ENCODE results near the gene USPL1.
"Not testable (repeated sequence)": the region's sequence is repeated elsewhere in the genome, so short reads cannot be mapped to it uniquely, and the experiment has no call there.

USPL1 gene

GRCh38 chr13:30617315-30618185 lies at the start of gene USPL1:
Gene USPL1, plus strand, starts transcription at chr13:30617920. Its CDS starts 3,221 bp downstream, at chr13:30621141.
- peak; percentile 98 to 99 for DNase-seq (ENCODE audit: low read depth in 2 of 2, low spot score in 1 of 2)

GRCh38 chr13:30569901-30570576 lies 47.7 kb upstream of the USPL1 start:
- no peak for DNase-seq (ENCODE audit: low read depth in 2 of 2, low spot score in 1 of 2)

GRCh38 chr13:30570691-30571090 lies 47.0 kb upstream of the USPL1 start:
- DNase-seq (ENCODE audit: low read depth in 2 of 2, low spot score in 1 of 2): no peak

GRCh38 chr13:30572859-30573275 lies 44.9 kb upstream of the USPL1 start:
- no peak for DNase-seq (ENCODE audit: low read depth in 2 of 2, low spot score in 1 of 2)

- DNase-seq (ENCODE audit: low read depth in 2 of 2, low spot score in 1 of 2): peak in 1 of 2 donors; percentile 3
Measured at GRCh38 chr13:30576528-30576927, 41.2 kb upstream of the USPL1 start.

GRCh38 chr13:30577401-30577852 lies 40.3 kb upstream of the USPL1 start:
- DNase-seq (ENCODE audit: low read depth in 2 of 2, low spot score in 1 of 2): peak; percentile 9 to 16

- no peak for DNase-seq (ENCODE audit: low read depth in 2 of 2, low spot score in 1 of 2)
Measured at GRCh38 chr13:30580852-30581502, 36.7 kb upstream of the USPL1 start.

GRCh38 chr13:30581582-30581981 lies 36.1 kb upstream of the USPL1 start:
- no peak for DNase-seq (ENCODE audit: low read depth in 2 of 2, low spot score in 1 of 2)

- DNase-seq (ENCODE audit: low read depth in 2 of 2, low spot score in 1 of 2): no peak
Measured at GRCh38 chr13:30584051-30584731, 33.5 kb upstream of the USPL1 start.

- no peak for DNase-seq (ENCODE audit: low read depth in 2 of 2, low spot score in 1 of 2)
Measured at GRCh38 chr13:30585748-30586262, 31.9 kb upstream of the USPL1 start.

GRCh38 chr13:30587231-30587630 lies 30.5 kb upstream of the USPL1 start:
- no peak for DNase-seq (ENCODE audit: low read depth in 2 of 2, low spot score in 1 of 2)

GRCh38 chr13:30587739-30588138 lies 30.0 kb upstream of the USPL1 start:
- DNase-seq (ENCODE audit: low read depth in 2 of 2, low spot score in 1 of 2): no peak

- DNase-seq (ENCODE audit: low read depth in 2 of 2, low spot score in 1 of 2): no peak
Measured at GRCh38 chr13:30593001-30593400, 24.7 kb upstream of the USPL1 start.

GRCh38 chr13:30600496-30600895 lies 17.2 kb upstream of the USPL1 start:
- no peak for DNase-seq (ENCODE audit: low read depth in 2 of 2, low spot score in 1 of 2)

GRCh38 chr13:30601836-30602235 lies 15.9 kb upstream of the USPL1 start:
- no peak for DNase-seq (ENCODE audit: low read depth in 2 of 2, low spot score in 1 of 2)

GRCh38 chr13:30605052-30605451 lies 12.7 kb upstream of the USPL1 start:
- no peak for DNase-seq (ENCODE audit: low read depth in 2 of 2, low spot score in 1 of 2)

- not testable (repeated sequence) for DNase-seq (ENCODE audit: low read depth in 2 of 2, low spot score in 1 of 2)
Measured at GRCh38 chr13:30607186-30607585, 10.5 kb upstream of the USPL1 start.

- peak; percentile 36 to 42 for DNase-seq (ENCODE audit: low read depth in 2 of 2, low spot score in 1 of 2)
Measured at GRCh38 chr13:30607908-30608307, 9.8 kb upstream of the USPL1 start.

GRCh38 chr13:30608364-30608763 lies 9.4 kb upstream of the USPL1 start:
- no peak for DNase-seq (ENCODE audit: low read depth in 2 of 2, low spot score in 1 of 2)

GRCh38 chr13:30610311-30610710 lies 7.4 kb upstream of the USPL1 start:
- no peak for DNase-seq (ENCODE audit: low read depth in 2 of 2, low spot score in 1 of 2)

GRCh38 chr13:30615481-30615865 lies 2.2 kb upstream of the USPL1 start:
- no peak for DNase-seq (ENCODE audit: low read depth in 2 of 2, low spot score in 1 of 2)

All from stimulated activated CD8-positive, alpha-beta memory T cell treated with anti-CD3 and anti-CD28 coated beads, Interleukin-4, amount 100 ng/mL, for 4 hours (primary cell).